GM18861 (cell line): ENCODE results near the gene USP37.

ENCODE experiments used
- ATAC-seq: cut with Tn5 transposase; IDR thresholded peaks from one replicate; pipeline ENCODE4 v1.9.1; 2021; ENCODE audit not compliant: unreplicated experiment

The USP37 gene

DNA sequence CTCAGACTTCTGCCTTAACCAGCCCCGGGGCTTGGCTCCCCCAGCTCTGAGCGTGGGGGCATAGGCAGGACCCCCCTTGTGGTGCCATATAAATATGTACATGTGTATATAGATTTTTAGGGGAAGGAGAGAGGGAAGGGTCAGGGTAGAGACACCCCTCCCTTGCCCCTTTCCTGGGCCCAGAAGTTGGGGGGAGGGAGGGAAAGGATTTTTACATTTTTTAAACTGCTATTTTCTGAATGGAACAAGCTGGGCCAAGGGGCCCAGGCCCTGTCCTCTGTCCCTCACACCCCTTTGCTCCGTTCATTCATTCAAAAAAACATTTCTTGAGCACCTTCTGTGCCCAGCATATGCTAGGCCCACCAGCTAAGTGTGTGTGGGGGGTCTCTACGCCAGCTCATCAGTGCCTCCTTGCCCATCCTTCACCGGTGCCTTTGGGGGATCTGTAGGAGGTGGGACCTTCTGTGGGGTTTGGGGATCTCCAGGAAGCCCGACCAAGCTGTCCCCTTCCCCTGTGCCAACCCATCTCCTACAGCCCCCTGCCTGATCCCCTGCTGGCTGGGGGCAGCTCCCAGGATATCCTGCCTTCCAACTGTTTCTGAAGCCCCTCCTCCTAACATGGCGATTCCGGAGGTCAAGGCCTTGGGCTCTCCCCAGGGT, 162.9 kb downstream of the USP37 start:
- ATAC-seq: no peak

- ATAC-seq: no peak
Measured at GRCh38 chr2:218404351-218405085, 163.6 kb downstream of the USP37 start.

DNA sequence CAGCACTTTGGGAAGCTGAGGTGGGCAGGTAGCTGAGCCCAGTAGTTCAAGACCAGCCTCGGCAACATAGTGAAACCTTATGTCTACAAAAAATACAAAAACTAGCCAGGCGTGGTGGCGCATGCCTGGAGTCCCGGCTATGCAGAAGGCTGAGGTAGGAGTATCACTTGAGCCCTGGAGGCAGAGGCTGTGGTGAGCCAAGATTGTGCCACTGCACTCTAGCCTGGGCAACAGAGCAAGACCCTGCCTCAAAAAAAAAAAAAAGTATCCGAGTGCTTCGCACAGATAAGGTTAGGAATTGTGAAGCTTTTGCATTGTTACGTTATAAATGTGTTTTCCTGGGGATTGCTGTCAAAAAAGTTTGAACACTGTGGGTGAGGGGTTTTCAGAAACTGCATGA, 164.3 kb downstream of the USP37 start:
- ATAC-seq: no peak

DNA sequence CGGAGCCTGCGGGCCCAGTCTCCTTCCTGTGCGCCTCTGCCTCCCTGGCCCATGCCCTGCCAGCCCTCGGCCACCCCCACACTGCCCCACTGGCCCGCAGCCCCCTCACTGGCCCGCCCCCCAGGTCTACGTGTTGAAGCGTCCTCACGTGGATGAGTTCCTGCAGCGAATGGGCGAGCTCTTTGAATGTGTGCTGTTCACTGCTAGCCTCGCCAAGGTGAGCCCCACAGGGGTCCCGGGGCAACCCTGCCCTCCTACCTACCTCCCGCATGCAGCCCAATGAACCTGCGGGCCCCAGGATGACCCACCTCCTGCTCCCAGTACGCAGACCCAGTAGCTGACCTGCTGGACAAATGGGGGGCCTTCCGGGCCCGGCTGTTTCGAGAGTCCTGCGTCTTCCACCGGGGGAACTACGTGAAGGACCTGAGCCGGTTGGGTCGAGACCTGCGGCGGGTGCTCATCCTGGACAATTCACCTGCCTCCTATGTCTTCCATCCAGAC, 165.2 kb downstream of the USP37 start:
- ATAC-seq: no peak

DNA sequence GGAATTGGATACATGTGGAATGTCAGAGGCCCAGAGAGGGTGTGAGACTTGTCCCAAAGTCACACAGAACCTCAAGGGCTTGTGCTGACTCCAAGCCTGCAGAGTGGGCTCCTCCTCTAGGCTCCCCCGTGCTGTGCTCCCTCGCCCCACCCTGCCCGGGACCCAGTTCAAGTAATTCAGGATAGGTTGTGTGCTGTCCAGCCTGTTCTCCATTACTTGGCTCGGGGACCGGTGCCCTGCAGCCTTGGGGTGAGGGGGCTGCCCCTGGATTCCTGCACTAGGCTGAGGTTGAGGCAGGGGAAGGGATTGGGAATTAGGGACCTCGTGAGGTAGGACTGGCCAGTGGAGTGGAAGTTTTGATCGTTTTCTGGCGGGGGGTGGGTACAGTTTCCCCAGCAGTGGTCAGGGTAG, 165.7 kb downstream of the USP37 start:
- no peak for ATAC-seq

DNA sequence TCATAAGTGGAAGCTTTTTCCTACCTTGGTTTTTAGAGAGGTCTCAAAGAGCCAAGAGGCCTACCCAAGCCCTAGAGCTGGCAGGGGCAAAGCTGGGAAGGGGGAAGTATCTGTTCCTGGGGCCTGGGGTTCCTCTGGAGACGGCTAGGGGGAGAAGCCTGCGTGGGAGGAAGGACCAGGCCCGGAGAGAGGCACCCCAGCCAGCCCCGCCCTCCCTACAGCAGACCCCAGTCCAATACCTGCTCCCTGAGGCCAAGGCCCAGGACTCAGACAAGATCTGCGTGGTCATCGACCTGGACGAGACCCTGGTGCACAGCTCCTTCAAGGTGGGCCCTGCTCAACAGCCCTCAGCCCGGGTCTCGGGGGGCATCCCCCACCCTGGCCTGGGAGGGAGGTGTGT, 166.3 kb downstream of the USP37 start:
- no peak for ATAC-seq

- no peak for ATAC-seq
Measured at GRCh38 chr2:218400930-218401881, 166.9 kb downstream of the USP37 start.
